Measurements from ENCODE around the gene RPL15. TPM values are rescaled to one million over a fixed set of nuclear protein-coding genes. Genes with fewer than 3 reads are reported as not detected.

Gene RPL15
- total RNA-seq, 4 donors from 2014 or later = 1,296 to 1,829 (median 1,447) TPM

DNA sequence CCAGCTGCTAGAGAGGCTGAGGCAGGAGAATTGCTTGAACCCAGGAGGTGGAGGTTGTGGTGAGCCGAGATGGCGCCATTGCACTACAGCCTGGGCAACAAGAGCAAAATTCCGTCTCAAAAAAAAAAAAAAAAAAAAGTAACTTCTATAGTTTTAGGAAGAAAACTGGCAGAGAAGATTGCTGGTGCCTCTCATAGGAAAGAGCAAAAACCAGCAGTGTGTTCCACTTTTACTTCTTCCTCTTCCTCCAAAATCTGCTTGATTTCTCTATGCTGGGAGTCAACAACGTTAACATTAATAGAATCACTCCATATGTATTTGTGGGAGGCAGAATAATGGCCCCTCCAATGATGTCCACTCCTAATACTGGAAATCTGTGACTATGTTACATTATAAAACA lies 15.6 kb downstream of the RPL15 start:
- DNase-seq (ENCODE audit: low spot score in 2 of 2) = no peak
- H3K27ac ChIP-seq = no peak overlapping the region
- TF ChIP-seq, protein P1, sequence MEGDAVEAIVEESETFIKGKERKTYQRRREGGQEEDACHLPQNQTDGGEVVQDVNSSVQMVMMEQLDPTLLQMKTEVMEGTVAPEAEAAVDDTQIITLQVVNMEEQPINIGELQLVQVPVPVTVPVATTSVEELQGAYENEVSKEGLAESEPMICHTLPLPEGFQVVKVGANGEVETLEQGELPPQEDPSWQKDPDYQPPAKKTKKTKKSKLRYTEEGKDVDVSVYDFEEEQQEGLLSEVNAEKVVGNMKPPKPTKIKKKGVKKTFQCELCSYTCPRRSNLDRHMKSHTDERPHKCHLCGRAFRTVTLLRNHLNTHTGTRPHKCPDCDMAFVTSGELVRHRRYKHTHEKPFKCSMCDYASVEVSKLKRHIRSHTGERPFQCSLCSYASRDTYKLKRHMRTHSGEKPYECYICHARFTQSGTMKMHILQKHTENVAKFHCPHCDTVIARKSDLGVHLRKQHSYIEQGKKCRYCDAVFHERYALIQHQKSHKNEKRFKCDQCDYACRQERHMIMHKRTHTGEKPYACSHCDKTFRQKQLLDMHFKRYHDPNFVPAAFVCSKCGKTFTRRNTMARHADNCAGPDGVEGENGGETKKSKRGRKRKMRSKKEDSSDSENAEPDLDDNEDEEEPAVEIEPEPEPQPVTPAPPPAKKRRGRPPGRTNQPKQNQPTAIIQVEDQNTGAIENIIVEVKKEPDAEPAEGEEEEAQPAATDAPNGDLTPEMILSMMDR (IDR thresholded peaks at IDR 0.05) = no peak
- no peak for TF ChIP-seq POLR2A (IDR thresholded peaks at IDR 0.05)
- no peak for TF ChIP-seq EP300 (IDR thresholded peaks at IDR 0.05)
- H3K9me3 ChIP-seq = no peaks in the 10 kb centered on the region
- H3K36me3 ChIP-seq = no peaks in the 10 kb centered on the region
- no peaks in the 10 kb centered on the region for H3K4me1 ChIP-seq
- H3K27me3 ChIP-seq = no peaks in the 10 kb centered on the region
- no peak overlapping the region for H3K4me3 ChIP-seq
- 76 to 78% methylated on average over 4 of the region's 4 CpGs for WGBS, 2 donors

DNA sequence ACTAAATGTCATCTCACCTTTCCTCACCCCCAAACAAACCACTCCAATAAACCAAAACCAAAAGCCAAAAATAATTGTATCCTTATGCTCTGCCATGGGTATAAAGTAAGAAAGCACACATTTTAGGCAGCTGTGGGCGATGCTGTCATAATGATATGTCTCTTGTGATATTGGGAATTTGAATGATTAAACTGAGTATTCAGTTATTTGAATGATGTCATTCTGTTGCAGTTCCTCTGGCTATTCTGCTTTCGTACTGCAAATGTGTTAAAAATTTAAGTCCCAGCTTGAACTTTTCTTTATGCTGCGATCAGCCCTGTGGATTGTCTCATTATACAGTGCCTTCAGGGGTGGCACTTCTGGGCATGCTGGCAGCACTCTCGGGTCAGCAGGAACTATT lies 17.3 kb downstream of the RPL15 start:
- TF ChIP-seq POLR2A (IDR thresholded peaks at IDR 0.05) (no peak), EP300 (IDR thresholded peaks at IDR 0.05) (no peak)
- TF ChIP-seq, protein P1 (IDR thresholded peaks at IDR 0.05) = no peak
- Histone ChIP-seq H3K9me3 (peaks cover 0 to 4% (median 0%) of the 10 kb centered on the region in 4 donors), H3K36me3 (no peaks in the 10 kb centered on the region), H3K4me1 (no peaks in the 10 kb centered on the region), H3K27ac (no peak overlapping the region), H3K27me3 (no peaks in the 10 kb centered on the region), H3K4me3 (no peak overlapping the region)
- whole genome bisulfite sequencing, 2 donors = 47 to 48% methylated on average over 4 of the region's 4 CpGs
- no peak for DNase-seq (ENCODE audit: low spot score in 2 of 2)

DNA sequence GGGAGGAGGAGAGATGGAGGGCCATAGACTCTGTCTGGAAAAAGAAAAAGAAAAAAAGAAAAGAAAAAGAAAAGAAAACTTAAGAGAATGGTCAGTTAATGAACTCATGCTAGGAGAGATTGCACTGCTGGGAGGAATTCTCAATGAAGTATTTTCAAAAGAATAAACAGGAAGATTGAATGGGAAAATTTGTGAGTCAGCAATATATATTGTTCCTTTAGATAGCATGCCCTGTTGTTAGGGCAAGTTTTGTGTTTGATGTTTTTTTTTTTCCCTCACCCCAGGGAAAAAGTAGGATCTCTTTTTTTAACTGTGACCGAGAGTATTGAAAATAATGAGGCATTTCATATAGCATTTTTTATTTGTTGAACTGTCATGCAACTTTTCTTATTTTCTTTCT lies 20.4 kb downstream of the RPL15 start:
- Histone ChIP-seq H3K4me3 (no peak overlapping the region), H3K27me3 (no peaks in the 10 kb centered on the region), H3K36me3 (no peaks in the 10 kb centered on the region), H3K27ac (no peak overlapping the region), H3K4me1 (no peaks in the 10 kb centered on the region), H3K9me3 (peaks cover 0 to 4% (median 0%) of the 10 kb centered on the region in 4 donors)
- 74 to 87% methylated on average over 1 of the region's 1 CpG for WGBS, 2 donors
- no peak for TF ChIP-seq EP300 (IDR thresholded peaks at IDR 0.05)
- TF ChIP-seq, protein P1 (IDR thresholded peaks at IDR 0.05) = no peak
- no peak for DNase-seq (ENCODE audit: low spot score in 2 of 2)

DNA sequence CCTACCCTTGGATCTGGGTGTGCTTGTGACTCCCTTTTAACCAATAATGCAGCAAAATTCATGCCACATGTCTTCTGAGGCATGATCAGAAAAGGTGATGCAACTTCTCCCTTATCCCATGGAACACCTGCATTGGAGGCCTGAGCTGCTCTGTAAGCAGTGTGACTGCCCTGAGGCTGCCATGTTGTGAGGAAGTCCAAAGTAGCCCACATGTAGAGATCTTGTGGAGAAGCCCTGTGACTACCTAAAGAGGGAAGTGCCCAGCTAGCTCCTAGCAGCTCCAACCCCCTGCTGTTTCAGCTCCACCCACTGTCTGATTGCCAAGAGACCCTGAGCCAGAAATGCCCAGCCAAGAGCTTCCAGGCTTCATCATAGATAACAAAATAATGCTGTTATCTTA lies 21.8 kb downstream of the RPL15 start:
- Histone ChIP-seq H3K4me3 (no peak overlapping the region), H3K9me3 (peaks cover 0 to 4% (median 0%) of the 10 kb centered on the region in 4 donors), H3K27me3 (no peaks in the 10 kb centered on the region), H3K27ac (no peak overlapping the region), H3K4me1 (no peaks in the 10 kb centered on the region), H3K36me3 (no peaks in the 10 kb centered on the region)
- TF ChIP-seq EP300 (IDR thresholded peaks at IDR 0.05) (no peak), POLR2A (IDR thresholded peaks at IDR 0.05) (no peak)
- TF ChIP-seq, protein P1 (IDR thresholded peaks at IDR 0.05) = no peak
- no peak for DNase-seq (ENCODE audit: low spot score in 2 of 2)

DNA sequence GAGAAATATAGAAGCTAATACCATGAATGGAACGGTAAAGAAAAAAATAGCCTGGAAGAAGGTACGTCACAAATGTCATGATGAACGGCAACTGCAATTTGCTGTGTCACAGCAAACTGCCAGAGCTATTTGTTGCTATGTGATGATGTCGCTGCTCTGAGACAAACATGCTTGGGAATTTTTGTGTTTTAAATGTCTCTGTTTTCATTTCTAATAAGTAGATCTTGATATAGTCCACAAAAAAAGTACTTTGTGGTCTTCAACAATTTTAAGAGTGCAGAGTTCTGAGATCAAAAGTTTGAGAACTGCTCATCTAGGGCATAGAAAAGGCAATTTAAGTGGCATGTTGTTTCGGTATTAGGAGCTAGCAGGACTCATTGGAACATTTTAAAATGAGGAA lies 23.8 kb downstream of the RPL15 start:
- TF ChIP-seq POLR2A (IDR thresholded peaks at IDR 0.05) = no peak

DNA sequence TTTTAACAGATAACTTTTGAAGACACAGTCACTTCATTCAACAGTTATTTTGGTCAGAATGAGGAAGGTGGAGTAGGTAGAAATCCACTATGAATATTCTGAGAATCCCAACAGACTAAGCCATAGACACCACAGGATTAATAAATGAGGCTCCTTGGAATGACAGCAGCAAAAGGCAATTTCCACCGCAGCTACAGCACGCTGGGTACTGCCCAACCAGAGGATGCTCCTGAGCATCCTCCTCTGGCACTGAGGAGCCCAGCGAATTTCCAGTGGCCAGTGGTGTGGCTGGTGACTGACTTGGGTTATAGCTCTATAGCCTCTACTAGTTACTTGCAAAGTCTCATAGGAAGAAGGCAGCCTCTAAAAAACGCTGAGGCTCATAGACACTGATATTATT lies 24.5 kb downstream of the RPL15 start:
- Histone ChIP-seq H3K36me3 (no peaks in the 10 kb centered on the region), H3K27ac (no peak overlapping the region), H3K9me3 (peaks cover 0 to 4% (median 0%) of the 10 kb centered on the region in 4 donors), H3K4me1 (peaks cover 0 to 10% (median under 1%) of the 10 kb centered on the region in 4 donors), H3K27me3 (no peaks in the 10 kb centered on the region), H3K4me3 (no peak overlapping the region)
- WGBS, 2 donors = 89 to 96% methylated on average over 4 of the region's 4 CpGs
- TF ChIP-seq, protein P1 (IDR thresholded peaks at IDR 0.05) = no peak
- no peak for TF ChIP-seq POLR2A (IDR thresholded peaks at IDR 0.05)
- no peak for TF ChIP-seq EP300 (IDR thresholded peaks at IDR 0.05)
- DNase-seq (ENCODE audit: low spot score in 2 of 2) = no peak

More for the DNA sequence above, 23.8 kb downstream of the RPL15 start:
- Histone ChIP-seq H3K4me3 (no peak overlapping the region), H3K27ac (no peak overlapping the region), H3K4me1 (peaks cover 0 to 8% (median 0%) of the 10 kb centered on the region in 4 donors), H3K27me3 (no peaks in the 10 kb centered on the region), H3K36me3 (no peaks in the 10 kb centered on the region), H3K9me3 (peaks cover 0 to 4% (median 0%) of the 10 kb centered on the region in 4 donors)
- no peak for DNase-seq (ENCODE audit: low spot score in 2 of 2)
- WGBS, 2 donors = 50 to 72% methylated on average over 5 of the region's 5 CpGs

Data from tibial nerve (tissue), 4 donors.